Measurements from ENCODE around the gene ABCC8.
"Not testable (repeated sequence)": the region's sequence is repeated elsewhere in the genome, so short reads cannot be mapped to it uniquely, and the experiment has no call there.

Gene ABCC8

GRCh38 chr11:17468122-17468521 is 8.5 kb downstream of the ABCC8 start:
- no peak for DNase-seq

DNA sequence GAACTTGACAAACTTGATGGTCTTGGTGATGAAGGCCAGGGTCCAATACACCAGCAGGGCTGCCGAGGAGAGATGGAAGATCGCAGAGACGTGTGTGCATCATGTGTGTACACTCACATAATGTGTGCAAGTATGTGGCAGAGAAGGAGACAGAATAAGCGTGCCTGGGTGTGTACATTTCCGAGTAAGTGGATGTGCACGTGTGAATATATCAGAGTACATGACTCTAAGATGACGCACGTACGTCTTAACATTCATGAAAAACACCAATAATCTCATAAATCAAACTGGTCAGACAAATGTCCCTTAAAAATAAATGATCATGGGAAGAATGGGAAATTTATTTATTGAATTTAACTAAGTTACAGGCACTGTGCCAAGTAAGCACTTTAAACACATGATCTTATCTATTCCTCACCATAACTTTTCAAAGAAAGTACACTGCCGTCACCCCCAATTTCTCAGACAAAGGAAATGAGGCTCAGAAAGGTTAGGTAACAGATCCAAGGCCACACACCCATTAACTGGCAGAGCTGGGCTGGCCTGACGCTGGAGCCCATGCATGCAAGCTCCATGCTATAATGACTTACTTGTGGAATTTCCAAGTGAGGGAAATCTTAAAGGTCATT is 13.0 kb downstream of the ABCC8 start:
- DNase-seq, result no peak

GRCh38 chr11:17462940-17463339 is 13.7 kb downstream of the ABCC8 start:
- no peak for DNase-seq

- DNase-seq, result no peak
Measured at GRCh38 chr11:17460406-17460805, 16.2 kb downstream of the ABCC8 start.

- no peak for DNase-seq
Measured at GRCh38 chr11:17459236-17459896, 17.3 kb downstream of the ABCC8 start.

GRCh38 chr11:17458268-17458667 is 18.4 kb downstream of the ABCC8 start:
- DNase-seq, result no peak

GRCh38 chr11:17457396-17458173 is 19.1 kb downstream of the ABCC8 start:
- no peak for DNase-seq

DNA sequence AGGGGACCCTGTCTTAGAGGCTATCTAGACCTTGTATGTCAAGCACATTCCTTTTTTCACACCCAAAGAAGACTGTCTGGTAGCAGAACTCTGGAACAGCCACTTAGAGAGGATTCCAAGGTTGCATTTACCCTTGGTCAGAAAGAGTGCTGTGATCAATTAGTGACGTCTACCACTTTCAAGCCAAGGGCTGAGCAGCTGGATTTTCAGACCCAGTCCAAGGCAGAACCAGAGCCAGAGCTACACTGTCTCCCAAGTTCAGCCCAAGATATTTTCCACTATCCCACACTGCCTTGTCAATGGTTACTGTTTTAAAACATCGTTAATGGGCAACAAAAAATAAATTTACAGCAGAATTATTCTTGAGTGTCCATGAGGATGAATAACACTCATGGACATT is 24.0 kb downstream of the ABCC8 start:
- DNase-seq, result no peak

DNA sequence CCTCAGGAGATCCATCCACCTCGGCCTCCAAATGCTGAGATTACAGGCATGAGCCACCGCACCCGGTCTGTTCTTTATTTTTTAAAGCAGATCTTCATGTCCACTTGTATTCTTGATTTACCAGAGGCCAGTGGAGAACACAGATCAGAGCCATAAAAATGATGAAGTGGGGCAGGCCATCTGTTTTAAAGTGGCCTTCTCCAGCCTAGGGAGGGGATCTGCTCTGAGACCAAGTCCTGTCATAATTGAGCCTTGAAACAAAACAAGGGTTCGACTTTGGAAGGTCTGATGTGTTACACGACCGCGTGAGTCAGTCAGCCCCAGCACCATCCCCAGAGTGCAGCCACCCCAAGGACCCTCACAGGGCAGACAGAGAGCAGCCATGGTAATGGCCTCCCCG is 27.5 kb downstream of the ABCC8 start:
- DNase-seq, result no peak

- no peak for DNase-seq
Measured at GRCh38 chr11:17446482-17446881, 30.2 kb downstream of the ABCC8 start.

- DNase-seq, result no peak
Measured at GRCh38 chr11:17445240-17445795, 31.3 kb downstream of the ABCC8 start.

GRCh38 chr11:17443926-17444690 is 32.5 kb downstream of the ABCC8 start:
- DNase-seq, result no peak

GRCh38 chr11:17443423-17443822 is 33.2 kb downstream of the ABCC8 start:
- no peak for DNase-seq

GRCh38 chr11:17443000-17443399 is 33.6 kb downstream of the ABCC8 start:
- no peak for DNase-seq

DNA sequence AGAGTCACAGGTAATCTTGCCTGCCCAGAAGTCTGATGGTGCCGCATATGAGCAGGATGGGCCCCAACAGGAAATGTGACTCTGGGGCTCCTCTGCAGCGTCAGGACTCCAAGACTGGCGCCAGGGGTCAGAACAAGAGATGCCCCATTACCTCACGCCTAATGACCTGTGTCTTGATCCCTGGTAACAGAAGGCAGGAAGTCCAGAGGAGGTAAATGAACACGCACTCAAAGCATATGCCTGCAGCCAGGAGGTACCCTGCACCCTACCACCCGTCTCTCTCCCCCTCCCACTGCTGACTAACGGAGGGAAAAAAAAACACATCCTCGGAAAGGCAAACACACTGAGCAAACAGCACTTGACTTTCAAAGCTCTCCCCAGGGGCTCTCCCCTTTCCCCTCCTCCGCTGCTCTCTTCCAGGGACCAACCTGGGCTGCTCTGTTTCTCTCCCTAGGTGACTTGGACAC is 37.3 kb downstream of the ABCC8 start:
- no peak for DNase-seq

DNA sequence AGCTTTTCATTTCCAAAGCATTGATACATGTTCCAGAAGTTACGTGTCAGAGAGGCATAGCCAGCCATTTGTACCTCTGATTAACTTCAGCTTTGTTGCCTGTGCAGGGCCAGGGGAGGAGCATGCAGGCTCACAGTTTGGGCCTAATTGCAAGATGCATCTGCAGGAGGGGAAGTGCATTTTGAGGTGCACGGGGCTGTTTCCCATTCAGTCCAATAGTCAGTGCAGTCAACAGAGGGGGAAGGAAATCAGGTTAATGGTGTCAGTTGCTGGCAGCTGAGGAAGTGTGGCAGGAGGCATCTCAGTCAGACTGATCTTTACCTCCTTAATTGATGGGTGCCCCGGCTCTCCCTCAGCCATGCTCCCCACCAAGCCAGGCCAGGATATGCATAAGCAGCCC is 39.3 kb downstream of the ABCC8 start:
- no peak for DNase-seq

GRCh38 chr11:17434108-17434507 is 42.5 kb downstream of the ABCC8 start:
- DNase-seq, result no peak

GRCh38 chr11:17432002-17432401 is 44.6 kb downstream of the ABCC8 start:
- no peak for DNase-seq

- DNase-seq, result no peak
Measured at GRCh38 chr11:17431139-17431538, 45.5 kb downstream of the ABCC8 start.

DNA sequence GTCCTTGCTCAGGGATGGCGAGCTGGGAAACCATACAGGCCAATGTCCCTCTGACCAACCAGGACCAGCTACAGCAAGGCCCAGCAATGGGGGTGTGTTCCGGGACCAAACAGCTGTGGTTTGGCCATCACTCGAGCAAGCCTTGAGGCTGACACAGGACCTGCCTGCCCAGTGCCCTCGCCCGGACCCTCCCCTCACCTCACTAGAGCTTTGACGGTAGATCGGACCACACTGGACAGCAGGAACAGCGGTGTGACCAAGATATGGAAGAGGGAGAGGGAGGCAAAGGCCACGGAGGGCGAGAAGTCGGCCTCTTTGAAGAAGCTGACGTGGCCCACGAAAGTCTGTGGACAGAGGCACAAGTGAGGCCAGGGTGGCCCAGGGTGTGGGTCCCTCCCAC is 46.0 kb downstream of the ABCC8 start:
- no peak for DNase-seq

GRCh38 chr11:17428925-17429324 is 47.7 kb downstream of the ABCC8 start:
- no peak for DNase-seq

DNA sequence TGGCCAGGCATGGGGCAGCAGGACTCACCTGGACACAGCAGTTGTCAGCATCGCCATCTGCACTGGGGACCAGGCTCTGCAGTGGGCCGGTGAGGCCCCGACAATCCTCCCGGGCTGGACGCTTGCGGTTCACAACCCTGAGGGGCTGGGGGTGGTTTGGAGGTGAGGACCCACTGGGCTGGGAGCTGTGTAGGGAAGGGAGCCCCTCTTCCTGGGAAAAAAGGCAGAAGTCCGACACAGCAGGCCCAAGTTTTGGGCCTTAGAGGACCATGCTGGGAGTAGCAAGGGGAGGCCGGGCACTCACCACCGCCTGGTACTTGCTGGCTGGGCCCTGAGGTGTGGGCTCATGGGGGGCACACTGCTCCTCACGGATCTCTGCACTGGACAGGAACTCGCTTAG is 48.4 kb downstream of the ABCC8 start:
- DNase-seq, result no peak

GRCh38 chr11:17426233-17426632 is 50.4 kb downstream of the ABCC8 start:
- DNase-seq, result not testable (repeated sequence)
